Keratinocyte (primary cell): ENCODE results near the gene COA7. TPM values are rescaled to one million over a fixed set of nuclear protein-coding genes. Genes with fewer than 3 reads are reported as not detected.

Experiments used
- DNase-seq: peaks from one replicate; pipeline ENCODE4 v3.0.0-alpha.2; 2011; ENCODE audit warnings: low read depth, missing footprints, low spot score
- FAIRE-seq: peaks from 2 replicates; lab custom pipeline; 2011; peaks lifted over from hg19 to GRCh38; lab: Jason Lieb, UNC
- H2AFZ ChIP-seq: 2 replicates; pipeline ENCODE4 v1.6.0; 2012; ENCODE audit warnings: low read length, control low read depth, inconsistent platforms; ENCODE audit not compliant: control insufficient read depth
- H3K27ac ChIP-seq: 2 replicates; pipeline ENCODE4 v1.5.1; 2011; ENCODE audit warnings: low read length; ENCODE audit not compliant: control insufficient read depth, insufficient read depth
- H3K27me3 ChIP-seq: 3 replicates; pipeline ENCODE4 v1.6.0; 2011; ENCODE audit warnings: low read length; ENCODE audit not compliant: control insufficient read depth, insufficient read depth; ENCODE audit errors: extremely low read depth
- H3K36me3 ChIP-seq, 2 experiments: 2 replicates in 1 of 2; 3 replicates in 1 of 2; pipeline ENCODE4 v1.5.1; 2011; ENCODE audit warnings: low read length in 2 of 2, mild to moderate bottlenecking in 1 of 2; ENCODE audit not compliant: control insufficient read depth in 2 of 2, insufficient read depth in 2 of 2; ENCODE audit errors: extremely low read depth in 1 of 2
- H3K4me1 ChIP-seq: 3 replicates; pipeline ENCODE4 v1.5.1; 2011; ENCODE audit warnings: low read length; ENCODE audit not compliant: control insufficient read depth, insufficient read depth; ENCODE audit errors: extremely low read depth
- H3K4me2 ChIP-seq: 3 replicates; pipeline ENCODE4 v1.6.0; 2011; ENCODE audit warnings: low read depth, low read length; ENCODE audit not compliant: control insufficient read depth, insufficient read depth; ENCODE audit errors: extremely low read depth
- H3K4me3 ChIP-seq, 3 experiments: fragments of 200-600 bp in 1 of 3; sonication (generic) in 1 of 3; 2 replicates in 2 of 3; 3 replicates in 1 of 3; pipeline ENCODE4 v1.5.1; 2011 to 2016; ENCODE audit warnings: low read length in 3 of 3, mild to moderate bottlenecking in 3 of 3, control low read depth in 2 of 3, inconsistent platforms in 1 of 3, low read depth in 1 of 3, mixed read lengths in 1 of 3, mixed run types in 1 of 3, moderate library complexity in 1 of 3; ENCODE audit not compliant: control insufficient read depth in 2 of 3, insufficient read depth in 2 of 3; ENCODE audit errors: extremely low read depth in 1 of 3
- H3K79me2 ChIP-seq: 2 replicates; pipeline ENCODE4 v1.6.0; 2012; ENCODE audit warnings: low read length; ENCODE audit not compliant: control insufficient read depth, insufficient read depth
- H3K9ac ChIP-seq: 3 replicates; pipeline ENCODE4 v1.6.0; 2011; ENCODE audit warnings: low read length; ENCODE audit not compliant: control insufficient read depth, insufficient read depth; ENCODE audit errors: extremely low read depth
- H3K9me1 ChIP-seq: 3 replicates; pipeline ENCODE4 v1.6.0; 2011; ENCODE audit warnings: low read length; ENCODE audit not compliant: control insufficient read depth, insufficient read depth; ENCODE audit errors: extremely low read depth
- H3K9me3 ChIP-seq: 2 replicates; pipeline ENCODE4 v1.5.1; 2012; ENCODE audit warnings: low read depth, low read length; ENCODE audit not compliant: control insufficient read depth
- H4K20me1 ChIP-seq: 3 replicates; pipeline ENCODE4 v1.6.0; 2011; ENCODE audit warnings: low read length; ENCODE audit not compliant: control insufficient read depth, insufficient read depth; ENCODE audit errors: extremely low read depth
- EZH2 ChIP-seq: IDR thresholded peaks from one replicate; pipeline ENCODE4 v1.6.1; 2012; ENCODE audit warnings: inconsistent platforms, mild to moderate bottlenecking, low read length, moderate library complexity
- dilution Hi-C: fragments of 300-500 bp; cut with MboI; formaldehyde crosslinking; loops from one replicate; pipeline ENCODE4 v1.7.0; 2020; ENCODE audit warnings: low sequenced_read_pairs; ENCODE audit not compliant: extremely low pct_ligation_motif_present
- polyA plus RNA-seq, 5 experiments: library from polyadenylated mRNA; depleted of rRNA in 3 of 5; stranded (reverse) in 3 of 5; stranded (forward) in 1 of 5; unstranded in 1 of 5; fragments of >200 nt; gene quantifications; 1 replicate in 1 of 5; 2 replicates in 3 of 5; 3 replicates in 1 of 5; pipeline versions ENCODE4 v1.2.1 to v1.2.3, GENCODE V29; 2011 to 2012; ENCODE audit warnings: missing spikeins in 2 of 5, low read depth in 1 of 5, low replicate concordance in 1 of 5
- TF ChIP-seq, protein P1 (sequence below), 3 experiments: IDR thresholded peaks in 1 of 3; conservative IDR thresholded peaks in 1 of 3; optimal IDR thresholded peaks in 1 of 3; 2 replicates in 2 of 3; 3 replicates in 1 of 3; pipeline versions ENCODE3 to v1.5.1; 2011; ENCODE audit warnings: low read length in 3 of 3, mild to moderate bottlenecking in 3 of 3, moderate library complexity in 2 of 3, control low read depth in 1 of 3, inconsistent platforms in 1 of 3; ENCODE audit not compliant: insufficient read depth in 2 of 3; ENCODE audit errors: extremely low read depth in 1 of 3

Gene COA7
- polyA plus RNA-seq, 1 donor (not counting 4 experiments of a cell fraction or from before 2014, with no cell fraction given), result 23.5 TPM

- no peak overlapping the region for H2AFZ ChIP-seq
- peaks cover 12% of the 10 kb centered on the region for H3K4me1 ChIP-seq
- H3K27me3 ChIP-seq, result no peaks in the 10 kb centered on the region
- no peaks in the 10 kb centered on the region for H3K9me3 ChIP-seq
- H3K36me3 ChIP-seq, result no peaks in the 10 kb centered on the region
- no peak overlapping the region for H3K4me2 ChIP-seq
- FAIRE-seq (no peak), DNase-seq (no peak)
- H3K27ac ChIP-seq, result no peak overlapping the region
- no peak overlapping the region for H3K9ac ChIP-seq
- no peaks in the 10 kb centered on the region for H4K20me1 ChIP-seq
- TF ChIP-seq, protein P1, sequence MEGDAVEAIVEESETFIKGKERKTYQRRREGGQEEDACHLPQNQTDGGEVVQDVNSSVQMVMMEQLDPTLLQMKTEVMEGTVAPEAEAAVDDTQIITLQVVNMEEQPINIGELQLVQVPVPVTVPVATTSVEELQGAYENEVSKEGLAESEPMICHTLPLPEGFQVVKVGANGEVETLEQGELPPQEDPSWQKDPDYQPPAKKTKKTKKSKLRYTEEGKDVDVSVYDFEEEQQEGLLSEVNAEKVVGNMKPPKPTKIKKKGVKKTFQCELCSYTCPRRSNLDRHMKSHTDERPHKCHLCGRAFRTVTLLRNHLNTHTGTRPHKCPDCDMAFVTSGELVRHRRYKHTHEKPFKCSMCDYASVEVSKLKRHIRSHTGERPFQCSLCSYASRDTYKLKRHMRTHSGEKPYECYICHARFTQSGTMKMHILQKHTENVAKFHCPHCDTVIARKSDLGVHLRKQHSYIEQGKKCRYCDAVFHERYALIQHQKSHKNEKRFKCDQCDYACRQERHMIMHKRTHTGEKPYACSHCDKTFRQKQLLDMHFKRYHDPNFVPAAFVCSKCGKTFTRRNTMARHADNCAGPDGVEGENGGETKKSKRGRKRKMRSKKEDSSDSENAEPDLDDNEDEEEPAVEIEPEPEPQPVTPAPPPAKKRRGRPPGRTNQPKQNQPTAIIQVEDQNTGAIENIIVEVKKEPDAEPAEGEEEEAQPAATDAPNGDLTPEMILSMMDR (optimal IDR thresholded peaks at IDR 0.05 in 1 of 3, IDR thresholded peaks at IDR 0.05 in 1 of 3, conservative IDR thresholded peaks at IDR 0.05 in 1 of 3; ENCODE audit: extremely low read depth in 1 of 3, insufficient read depth in 2 of 3, low read length in 3 of 3), result no peak
- no peak for TF ChIP-seq EZH2
- H3K4me3 ChIP-seq, result no peak overlapping the region
- no peaks in the 10 kb centered on the region for H3K79me2 ChIP-seq
- dilution Hi-C loops, result no loop called here
- no peaks in the 10 kb centered on the region for H3K9me1 ChIP-seq
Measured at GRCh38 chr1:52679048-52679447, 19.1 kb downstream of the COA7 start.

- Histone ChIP-seq H3K27me3 (no peaks in the 10 kb centered on the region), H3K27ac (no peak overlapping the region), H3K9ac (no peak overlapping the region), H3K9me3 (no peaks in the 10 kb centered on the region), H3K4me1 (peaks cover 21% of the 10 kb centered on the region), H3K79me2 (no peaks in the 10 kb centered on the region), H3K4me3 (no peak overlapping the region), H3K9me1 (no peaks in the 10 kb centered on the region), H4K20me1 (no peaks in the 10 kb centered on the region), H3K4me2 (no peak overlapping the region), H2AFZ (no peak overlapping the region), H3K36me3 (no peaks in the 10 kb centered on the region)
- dilution Hi-C loops, result no loop called here
- DNase-seq (no peak), FAIRE-seq (no peak)
- no peak for TF ChIP-seq EZH2
- TF ChIP-seq, protein P1 (optimal IDR thresholded peaks at IDR 0.05 in 1 of 3, IDR thresholded peaks at IDR 0.05 in 1 of 3, conservative IDR thresholded peaks at IDR 0.05 in 1 of 3; ENCODE audit: extremely low read depth in 1 of 3, insufficient read depth in 2 of 3, low read length in 3 of 3), result no peak
Measured at GRCh38 chr1:52677076-52677806, 20.9 kb downstream of the COA7 start.
